Measurements from ENCODE around the gene ADSS1. TPM values are rescaled to one million over a fixed set of nuclear protein-coding genes. Genes with fewer than 3 reads are reported as not detected.

ADSS1 gene
- total RNA-seq, 4 donors from 2014 or later = 5.1 to 32.2 (median 8.8) TPM

- Histone ChIP-seq H3K27me3 (no peaks in the 10 kb centered on the region), H3K4me1 (peaks cover 0 to 21% (median 0%) of the 10 kb centered on the region in 3 donors), H3K9me3 (no peaks in the 10 kb centered on the region), H3K27ac (no peak overlapping the region), H3K36me3 (peaks cover 0 to 82% of the 10 kb centered on the region in 2 donors), H3K4me3 (no peak overlapping the region)
- 88 to 90% methylated on average over 3 to 13 of the region's 22 CpGs for WGBS, 2 donors (ENCODE audit: low coverage in 1 of 2)
- ATAC-seq = no peak
- TF ChIP-seq POLR2A (IDR thresholded peaks at IDR 0.05) = no peak
- no peak for TF ChIP-seq EP300 (IDR thresholded peaks at IDR 0.05)
- no peak for TF ChIP-seq POLR2AphosphoS5 (IDR thresholded peaks at IDR 0.05)
- TF ChIP-seq CTCF (IDR thresholded peaks at IDR 0.05) = no peak
These were observed 6.9 kb upstream of the ADSS1 start for GRCh38 chr14:104717137-104717536.

GRCh38 chr14:104717646-104718045, 6.4 kb upstream of the ADSS1 start:
- Histone ChIP-seq H3K9me3 (no peaks in the 10 kb centered on the region), H3K4me3 (no peak overlapping the region), H3K36me3 (peaks cover 0 to 77% of the 10 kb centered on the region in 2 donors), H3K27ac (no peak overlapping the region), H3K27me3 (no peaks in the 10 kb centered on the region), H3K4me1 (peaks cover 0 to 27% (median 0%) of the 10 kb centered on the region in 3 donors)
- TF ChIP-seq POLR2AphosphoS5 (IDR thresholded peaks at IDR 0.05) (no peak), CTCF (IDR thresholded peaks at IDR 0.05) (no peak), EP300 (IDR thresholded peaks at IDR 0.05) (no peak), POLR2A (IDR thresholded peaks at IDR 0.05) (no peak)
- 65% methylated on average over 11 of the region's 20 CpGs; no CpG with 5 or more reads in 1 of the 2 donors for WGBS, 2 donors (ENCODE audit: low coverage in 1 of 2)
- no peak for ATAC-seq

DNA sequence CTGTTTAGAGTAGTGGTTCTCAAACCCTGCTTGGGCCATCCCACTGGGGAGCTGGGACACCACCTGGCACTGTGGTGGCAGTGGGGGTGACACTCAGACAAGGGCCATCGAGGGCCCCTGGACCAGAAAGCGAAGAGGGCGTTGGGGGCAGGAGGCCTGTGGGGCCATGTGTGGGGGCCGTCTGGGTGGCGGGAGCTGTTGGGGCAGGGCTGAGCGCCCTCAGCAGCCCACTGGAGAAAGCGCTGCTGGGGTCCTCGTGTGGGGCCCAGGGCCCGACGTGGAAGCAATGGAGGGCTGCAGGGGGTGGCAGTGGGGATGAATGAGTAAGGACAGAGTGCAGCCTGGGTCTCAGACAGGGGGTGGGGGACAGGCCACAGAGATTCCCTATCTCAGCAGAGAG, 5.9 kb upstream of the ADSS1 start:
- no peak for ATAC-seq
- WGBS, 2 donors (ENCODE audit: low coverage in 1 of 2) = no CpG with 5 or more reads among the region's 10 CpGs
- no peaks in the 10 kb centered on the region for H3K27me3 ChIP-seq
- peak overlapping the region in 1 of 4 donors; percentile 7 for H3K27ac ChIP-seq
- no peaks in the 10 kb centered on the region for H3K9me3 ChIP-seq
- H3K4me3 ChIP-seq = no peak overlapping the region
- no peak for TF ChIP-seq EP300 (IDR thresholded peaks at IDR 0.05)
- TF ChIP-seq POLR2AphosphoS5 (IDR thresholded peaks at IDR 0.05) = no peak
- TF ChIP-seq CTCF (IDR thresholded peaks at IDR 0.05) = no peak
- TF ChIP-seq POLR2A (IDR thresholded peaks at IDR 0.05) = no peak
- H3K4me1 ChIP-seq = peaks cover 0 to 32% (median 0%) of the 10 kb centered on the region in 3 donors
- H3K36me3 ChIP-seq = peaks cover 0 to 72% of the 10 kb centered on the region in 2 donors

GRCh38 chr14:104718871-104719270, 5.2 kb upstream of the ADSS1 start:
- Histone ChIP-seq H3K9me3 (no peaks in the 10 kb centered on the region), H3K4me1 (peaks cover 0 to 39% (median 3%) of the 10 kb centered on the region in 3 donors), H3K4me3 (no peak overlapping the region), H3K36me3 (peaks cover 0 to 65% of the 10 kb centered on the region in 2 donors), H3K27ac (no peak overlapping the region), H3K27me3 (no peaks in the 10 kb centered on the region)
- TF ChIP-seq CTCF (IDR thresholded peaks at IDR 0.05) (no peak), POLR2AphosphoS5 (IDR thresholded peaks at IDR 0.05) (no peak), EP300 (IDR thresholded peaks at IDR 0.05) (no peak), POLR2A (IDR thresholded peaks at IDR 0.05) (no peak)
- no peak for ATAC-seq
- WGBS, 2 donors (ENCODE audit: low coverage in 1 of 2) = no CpG with 5 or more reads among the region's 11 CpGs

DNA sequence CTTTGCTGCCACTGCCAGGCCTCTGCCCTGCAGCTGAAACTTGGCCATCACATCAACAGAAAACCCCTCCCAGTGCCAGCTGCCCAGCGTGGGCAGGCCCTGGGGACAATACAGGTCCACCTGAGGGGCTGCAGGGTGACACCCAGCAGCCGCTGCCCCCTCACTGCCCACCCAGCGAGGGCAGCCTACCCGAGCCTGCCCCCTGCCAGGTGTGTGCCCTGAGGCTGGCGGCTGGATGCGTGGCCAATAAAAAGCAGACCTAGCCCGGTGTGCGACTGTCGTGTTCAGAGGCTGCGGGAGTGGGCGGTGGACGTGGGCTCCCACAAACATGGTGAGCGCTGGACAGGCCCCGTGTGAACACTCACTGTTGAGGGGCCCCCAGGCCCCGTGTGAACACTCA, 4.7 kb upstream of the ADSS1 start:
- TF ChIP-seq POLR2AphosphoS5 (IDR thresholded peaks at IDR 0.05) = no peak
- TF ChIP-seq CTCF (IDR thresholded peaks at IDR 0.05) = no peak
- TF ChIP-seq EP300 (IDR thresholded peaks at IDR 0.05) = no peak
- no peak for TF ChIP-seq POLR2A (IDR thresholded peaks at IDR 0.05)
- no peak overlapping the region for H3K4me3 ChIP-seq
- H3K27me3 ChIP-seq = no peaks in the 10 kb centered on the region
- ATAC-seq = no peak
- H3K9me3 ChIP-seq = no peaks in the 10 kb centered on the region
- no peak overlapping the region for H3K27ac ChIP-seq
- peaks cover 0 to 43% (median 3%) of the 10 kb centered on the region in 3 donors for H3K4me1 ChIP-seq
- no CpG with 5 or more reads among the region's 15 CpGs for WGBS, 2 donors (ENCODE audit: low coverage in 1 of 2)
- peaks cover 0 to 60% of the 10 kb centered on the region in 2 donors for H3K36me3 ChIP-seq
